ENCODE results near the gene IL6R. TPM values are rescaled to one million over a fixed set of nuclear protein-coding genes. Genes with fewer than 3 reads are reported as not detected.

Gene IL6R
- polyA plus RNA-seq, 1 donor, result 4.1 TPM

DNA sequence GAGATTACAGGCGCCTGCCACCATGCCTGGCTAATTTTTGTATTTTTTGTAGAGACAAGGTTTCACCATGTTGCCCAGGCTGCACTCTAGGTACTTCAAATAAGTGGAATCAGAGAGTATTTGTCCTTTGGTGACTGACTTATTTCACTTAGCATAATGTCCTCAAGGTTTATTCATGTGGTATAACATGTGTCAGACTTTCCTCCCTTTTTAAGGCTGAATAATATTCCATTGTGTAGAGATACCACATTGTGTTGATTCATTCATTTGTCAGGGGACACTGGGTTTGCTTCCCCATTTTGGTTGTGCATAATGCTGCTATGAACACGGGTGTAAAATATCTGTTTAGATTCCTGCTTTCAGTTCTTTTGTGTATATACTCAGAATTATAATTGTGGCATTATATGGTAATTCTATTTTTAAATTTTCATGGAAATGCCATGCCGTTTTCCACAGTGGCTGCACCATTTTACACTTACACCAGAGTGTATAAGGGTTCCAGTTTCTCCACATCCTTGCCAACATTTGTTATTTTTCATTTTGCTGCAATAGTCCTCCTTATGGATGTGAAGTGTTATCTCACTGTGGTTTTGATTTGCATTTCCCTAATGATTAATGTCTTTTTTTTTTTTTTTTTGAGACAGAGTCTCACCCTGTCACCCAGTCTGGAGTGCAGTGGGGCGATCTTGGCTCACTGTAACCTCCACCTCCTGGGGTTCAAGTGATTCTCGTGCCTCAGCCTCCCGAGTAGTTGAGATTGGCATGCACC lies 35.1 kb downstream of the IL6R start:
- peaks cover 6% of the 10 kb centered on the region for H3K4me1 ChIP-seq (ENCODE audit: control insufficient read depth, insufficient read depth, low read length)

GRCh38 chr1:154441241-154441888 lies 36.2 kb downstream of the IL6R start:
- no peak overlapping the region for H3K4me3 ChIP-seq (ENCODE audit: low read length)
- peaks cover 6% of the 10 kb centered on the region for H3K4me1 ChIP-seq (ENCODE audit: control insufficient read depth, insufficient read depth, low read length)
- WGBS (ENCODE audit: insufficient coverage, low lambda C conversion rate), result 90% methylated on average over 2 of the region's 8 CpGs
- no peak overlapping the region for H3K27ac ChIP-seq (ENCODE audit: low read length)
- DNase-seq, result no peak
- no peaks in the 10 kb centered on the region for H3K36me3 ChIP-seq (ENCODE audit: control insufficient read depth, insufficient read depth, low read length)
- no peaks in the 10 kb centered on the region for H3K27me3 ChIP-seq (ENCODE audit: control insufficient read depth, insufficient read depth, low read length)
- H3K9me3 ChIP-seq (ENCODE audit: control insufficient read depth, low read depth, low read length), result no peaks in the 10 kb centered on the region

More for the DNA sequence above, 35.1 kb downstream of the IL6R start:
- Histone ChIP-seq H3K9me3 (ENCODE audit: control insufficient read depth, low read depth, low read length) (no peaks in the 10 kb centered on the region), H3K27ac (ENCODE audit: low read length) (peak overlapping the region; percentile 86), H3K36me3 (ENCODE audit: control insufficient read depth, insufficient read depth, low read length) (no peaks in the 10 kb centered on the region), H3K27me3 (ENCODE audit: control insufficient read depth, insufficient read depth, low read length) (no peaks in the 10 kb centered on the region), H3K4me3 (ENCODE audit: low read length) (no peak overlapping the region)
- DNase-seq, result no peak
- no CpG with 5 or more reads among the region's 6 CpGs for WGBS (ENCODE audit: insufficient coverage, low lambda C conversion rate)

- 69% methylated on average over 4 of the region's 13 CpGs for WGBS (ENCODE audit: insufficient coverage, low lambda C conversion rate)
- no peaks in the 10 kb centered on the region for H3K36me3 ChIP-seq (ENCODE audit: control insufficient read depth, insufficient read depth, low read length)
- H3K9me3 ChIP-seq (ENCODE audit: control insufficient read depth, low read depth, low read length), result no peaks in the 10 kb centered on the region
- no peak overlapping the region for H3K27ac ChIP-seq (ENCODE audit: low read length)
- no peak for DNase-seq
- H3K4me1 ChIP-seq (ENCODE audit: control insufficient read depth, insufficient read depth, low read length), result peaks cover 6% of the 10 kb centered on the region
- no peak overlapping the region for H3K4me3 ChIP-seq (ENCODE audit: low read length)
- no peaks in the 10 kb centered on the region for H3K27me3 ChIP-seq (ENCODE audit: control insufficient read depth, insufficient read depth, low read length)
These were observed 37.0 kb downstream of the IL6R start for GRCh38 chr1:154442006-154442740.

- no peaks in the 10 kb centered on the region for H3K27me3 ChIP-seq (ENCODE audit: control insufficient read depth, insufficient read depth, low read length)
- H3K27ac ChIP-seq (ENCODE audit: low read length), result no peak overlapping the region
- no peaks in the 10 kb centered on the region for H3K36me3 ChIP-seq (ENCODE audit: control insufficient read depth, insufficient read depth, low read length)
- DNase-seq, result no peak
- H3K4me1 ChIP-seq (ENCODE audit: control insufficient read depth, insufficient read depth, low read length), result peaks cover 6% of the 10 kb centered on the region
- no peaks in the 10 kb centered on the region for H3K9me3 ChIP-seq (ENCODE audit: control insufficient read depth, low read depth, low read length)
- no CpG with 5 or more reads among the region's 8 CpGs for WGBS (ENCODE audit: insufficient coverage, low lambda C conversion rate)
- H3K4me3 ChIP-seq (ENCODE audit: low read length), result no peak overlapping the region
These were observed 38.3 kb downstream of the IL6R start for GRCh38 chr1:154443274-154444013.

- no CpG with 5 or more reads among the region's 7 CpGs for WGBS (ENCODE audit: insufficient coverage, low lambda C conversion rate)
- Histone ChIP-seq H3K4me3 (ENCODE audit: low read length) (no peak overlapping the region), H3K36me3 (ENCODE audit: control insufficient read depth, insufficient read depth, low read length) (no peaks in the 10 kb centered on the region), H3K9me3 (ENCODE audit: control insufficient read depth, low read depth, low read length) (no peaks in the 10 kb centered on the region), H3K27ac (ENCODE audit: low read length) (no peak overlapping the region), H3K27me3 (ENCODE audit: control insufficient read depth, insufficient read depth, low read length) (peaks cover 3% of the 10 kb centered on the region), H3K4me1 (ENCODE audit: control insufficient read depth, insufficient read depth, low read length) (peaks cover under 1% of the 10 kb centered on the region)
- DNase-seq, result no peak
These were observed 39.9 kb downstream of the IL6R start for GRCh38 chr1:154445040-154445472.

DNA sequence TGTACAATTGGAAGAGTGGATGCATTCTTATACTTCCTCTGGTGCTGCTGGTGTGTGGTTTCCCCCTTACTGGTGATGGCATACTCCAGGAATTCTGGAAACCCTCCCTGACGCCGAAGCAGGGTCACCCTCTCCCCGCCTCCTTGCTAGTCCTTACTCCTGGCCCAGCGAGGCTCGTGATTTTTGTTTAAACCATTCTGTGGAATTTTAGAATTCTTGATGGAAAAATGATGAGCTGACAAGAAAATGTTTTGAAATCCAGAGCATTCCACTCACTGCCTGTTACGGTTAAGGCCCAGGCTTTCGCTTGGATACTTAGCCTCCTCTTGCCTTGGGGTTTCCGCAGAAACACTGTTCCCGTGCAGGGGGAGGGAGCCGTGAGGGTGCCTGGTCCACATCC lies 41.1 kb downstream of the IL6R start:
- Histone ChIP-seq H3K4me3 (ENCODE audit: low read length) (no peak overlapping the region), H3K36me3 (ENCODE audit: control insufficient read depth, insufficient read depth, low read length) (no peaks in the 10 kb centered on the region), H3K27ac (ENCODE audit: low read length) (no peak overlapping the region), H3K9me3 (ENCODE audit: control insufficient read depth, low read depth, low read length) (no peaks in the 10 kb centered on the region), H3K4me1 (ENCODE audit: control insufficient read depth, insufficient read depth, low read length) (no peaks in the 10 kb centered on the region), H3K27me3 (ENCODE audit: control insufficient read depth, insufficient read depth, low read length) (peaks cover 3% of the 10 kb centered on the region)
- DNase-seq, result no peak
- WGBS (ENCODE audit: insufficient coverage, low lambda C conversion rate), result 66% methylated on average over 3 of the region's 10 CpGs

DNA sequence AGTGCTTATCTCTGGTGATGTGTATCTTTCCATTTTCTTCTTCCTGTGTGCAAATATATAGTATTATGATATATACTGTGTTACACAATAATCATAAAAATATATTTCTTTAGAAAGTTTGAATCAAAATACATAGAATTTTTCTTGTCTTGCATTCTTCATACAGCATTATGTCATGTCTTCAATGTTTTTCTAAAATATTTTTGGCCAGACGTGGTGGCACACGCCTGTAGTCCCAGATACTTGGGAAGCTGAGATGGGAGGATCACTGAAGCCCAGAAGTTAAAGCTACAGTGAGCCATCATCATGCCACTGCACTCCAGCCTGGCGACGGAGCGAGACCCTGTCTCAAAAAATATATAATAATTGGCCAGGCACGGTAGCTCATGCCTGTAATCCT lies 41.6 kb downstream of the IL6R start:
- Histone ChIP-seq H3K27ac (ENCODE audit: low read length) (no peak overlapping the region), H3K4me3 (ENCODE audit: low read length) (no peak overlapping the region), H3K4me1 (ENCODE audit: control insufficient read depth, insufficient read depth, low read length) (no peaks in the 10 kb centered on the region), H3K27me3 (ENCODE audit: control insufficient read depth, insufficient read depth, low read length) (peaks cover 3% of the 10 kb centered on the region), H3K9me3 (ENCODE audit: control insufficient read depth, low read depth, low read length) (no peaks in the 10 kb centered on the region), H3K36me3 (ENCODE audit: control insufficient read depth, insufficient read depth, low read length) (no peaks in the 10 kb centered on the region)
- no peak for DNase-seq
- 40% methylated on average over 1 of the region's 6 CpGs for WGBS (ENCODE audit: insufficient coverage, low lambda C conversion rate)

DNA sequence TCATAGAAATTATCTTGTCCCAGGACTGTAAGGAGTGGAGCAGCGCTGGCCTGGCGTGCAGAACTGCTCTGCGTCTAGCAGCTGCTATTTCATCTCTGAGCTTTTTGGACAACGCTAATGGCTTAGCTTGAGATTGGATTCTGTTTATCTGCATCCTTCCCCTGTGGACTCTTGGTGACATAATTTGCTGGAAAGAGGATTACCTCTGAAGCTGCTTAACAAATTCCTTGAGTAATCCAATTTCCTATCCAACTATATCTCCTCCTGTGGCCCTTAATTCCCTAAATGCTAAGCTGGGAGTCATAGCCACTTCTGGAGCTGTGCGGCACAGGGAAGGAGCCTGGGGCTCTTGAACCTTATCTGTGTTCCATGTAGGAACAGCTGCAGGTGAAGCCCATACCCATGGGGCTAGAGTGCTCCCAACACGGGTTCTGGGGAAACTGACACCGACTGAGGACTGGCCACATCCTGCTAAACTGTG lies 43.2 kb downstream of the IL6R start:
- Histone ChIP-seq H3K4me3 (ENCODE audit: low read length) (no peak overlapping the region), H3K27ac (ENCODE audit: low read length) (no peak overlapping the region), H3K27me3 (ENCODE audit: control insufficient read depth, insufficient read depth, low read length) (peaks cover 3% of the 10 kb centered on the region), H3K9me3 (ENCODE audit: control insufficient read depth, low read depth, low read length) (no peaks in the 10 kb centered on the region), H3K36me3 (ENCODE audit: control insufficient read depth, insufficient read depth, low read length) (no peaks in the 10 kb centered on the region), H3K4me1 (ENCODE audit: control insufficient read depth, insufficient read depth, low read length) (no peaks in the 10 kb centered on the region)
- no CpG with 5 or more reads among the region's 7 CpGs for WGBS (ENCODE audit: insufficient coverage, low lambda C conversion rate)
- DNase-seq, result no peak

DNA sequence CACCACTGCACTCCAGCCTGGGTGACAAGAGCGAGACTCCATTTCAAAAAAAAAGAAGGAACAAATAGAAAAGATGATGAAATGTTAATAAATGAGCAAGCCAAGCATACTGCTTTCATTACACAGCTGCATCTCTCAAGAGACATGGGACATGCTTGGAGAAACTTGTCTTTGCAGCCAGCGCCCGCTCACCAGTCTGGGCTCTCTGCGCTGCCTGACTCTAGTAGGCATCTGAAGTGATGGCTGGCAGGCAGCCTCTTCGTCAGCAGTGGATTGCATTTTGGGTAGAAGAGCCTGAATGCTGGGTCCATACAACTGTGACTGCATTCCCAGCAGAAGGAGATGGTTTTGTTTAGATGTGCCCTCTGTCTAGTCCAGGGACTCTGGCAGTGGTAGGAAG lies 48.0 kb downstream of the IL6R start:
- H3K27ac ChIP-seq (ENCODE audit: low read length), result no peak overlapping the region
- no peak for DNase-seq
- WGBS (ENCODE audit: insufficient coverage, low lambda C conversion rate), result no CpG with 5 or more reads among the region's 5 CpGs
- no peaks in the 10 kb centered on the region for H3K36me3 ChIP-seq (ENCODE audit: control insufficient read depth, insufficient read depth, low read length)
- peaks cover 5% of the 10 kb centered on the region for H3K27me3 ChIP-seq (ENCODE audit: control insufficient read depth, insufficient read depth, low read length)
- H3K4me1 ChIP-seq (ENCODE audit: control insufficient read depth, insufficient read depth, low read length), result no peaks in the 10 kb centered on the region
- no peak overlapping the region for H3K4me3 ChIP-seq (ENCODE audit: low read length)
- H3K9me3 ChIP-seq (ENCODE audit: control insufficient read depth, low read depth, low read length), result no peaks in the 10 kb centered on the region
